ENCODE results near the gene SPATA19.

Gene SPATA19

GRCh38 chr11:133828871-133829270 lies 16.4 kb downstream of the SPATA19 start:
- Histone ChIP-seq H3K9me3 (ENCODE audit: control insufficient read depth, insufficient read depth, low read depth, low read length) (no peaks in the 10 kb centered on the region), H3K36me3 (ENCODE audit: control insufficient read depth in 2 of 2, insufficient read depth in 1 of 2, low read length in 2 of 2) (no peaks in the 10 kb centered on the region), H3K4me1 (ENCODE audit: control insufficient read depth, insufficient read depth, low read length) (no peaks in the 10 kb centered on the region), H3K27ac (ENCODE audit: extremely low read depth, low read depth, low read length) (no peak overlapping the region), H3K4me3 (ENCODE audit: low read depth, low read length) (no peak overlapping the region)
- ChIA-PET POLR2A (no interaction called here), CTCF (no interaction called here)
- TF ChIP-seq ZNF157 (tag by site-specific recombination; IDR thresholded peaks at IDR 0.05): no peak
- no peak for TF ChIP-seq BCL6B (tag by site-specific recombination; IDR thresholded peaks at IDR 0.05)
- TF ChIP-seq ZFHX2 (tag by site-specific recombination; conservative IDR thresholded peaks at IDR 0.05): no peak
- no peak for TF ChIP-seq ZBTB11 (tag by site-specific recombination; conservative IDR thresholded peaks at IDR 0.05; ENCODE audit: low read depth)
- no peak for TF ChIP-seq ZNF704 (tag by site-specific recombination; IDR thresholded peaks at IDR 0.05)
- no peak for TF ChIP-seq HOXA7 (CRISPR knock-in tag; IDR thresholded peaks at IDR 0.05; ENCODE audit: borderline replicate concordance)
- no peak for TF ChIP-seq ZNF555 (tag by site-specific recombination; conservative IDR thresholded peaks at IDR 0.05)
- TF ChIP-seq ZNF843 (tag by site-specific recombination; IDR thresholded peaks at IDR 0.05): no peak
- TF ChIP-seq ZNF776 (tag by site-specific recombination; IDR thresholded peaks at IDR 0.05; ENCODE audit: borderline replicate concordance): no peak
- no peak for TF ChIP-seq ZFP69B (tag by site-specific recombination; IDR thresholded peaks at IDR 0.05)
- TF ChIP-seq ZNF221 (tag by site-specific recombination; IDR thresholded peaks at IDR 0.05; ENCODE audit: borderline replicate concordance): no peak
- TF ChIP-seq ZNF121 (tag by site-specific recombination; IDR thresholded peaks at IDR 0.05): no peak
- TF ChIP-seq ZNF280C (tag by site-specific recombination; IDR thresholded peaks at IDR 0.05): no peak
- TF ChIP-seq ZNF621 (tag by site-specific recombination; IDR thresholded peaks at IDR 0.05): no peak
- no peak for TF ChIP-seq ZNF670 (tag by site-specific recombination; IDR thresholded peaks at IDR 0.05; ENCODE audit: low read depth)
- no peak for TF ChIP-seq ZNF549 (tag by site-specific recombination; IDR thresholded peaks at IDR 0.05)
- TF ChIP-seq GLIS2 (tag by site-specific recombination; IDR thresholded peaks at IDR 0.05): no peak
- no peak for TF ChIP-seq ZNF580 (tag by site-specific recombination; IDR thresholded peaks at IDR 0.05)

GRCh38 chr11:133827556-133827955 lies 17.8 kb downstream of the SPATA19 start:
- POLR2A ChIA-PET: no interaction called here
- Histone ChIP-seq H3K27ac (ENCODE audit: extremely low read depth, low read depth, low read length) (no peak overlapping the region), H3K4me1 (ENCODE audit: control insufficient read depth, insufficient read depth, low read length) (no peaks in the 10 kb centered on the region), H3K9me3 (ENCODE audit: control insufficient read depth, insufficient read depth, low read depth, low read length) (no peaks in the 10 kb centered on the region), H3K36me3 (ENCODE audit: control insufficient read depth in 2 of 2, insufficient read depth in 1 of 2, low read length in 2 of 2) (no peaks in the 10 kb centered on the region), H3K4me3 (ENCODE audit: low read depth, low read length) (no peak overlapping the region)
- CTCF ChIA-PET: interaction anchor here (0.6 to 1.2 kb wide), 3 partner anchors 13 to 693 kb away, joined by 3 read pairs; no protein-coding TSS in a partner anchor
- TF ChIP-seq ZNF530 (tag by site-specific recombination; IDR thresholded peaks at IDR 0.05; ENCODE audit: low read depth) (no peak), ZNF449 (tag by site-specific recombination; IDR thresholded peaks at IDR 0.05) (no peak), PRDM6 (tag by site-specific recombination; IDR thresholded peaks at IDR 0.05) (no peak), ZSCAN16 (tag by site-specific recombination; IDR thresholded peaks at IDR 0.05) (no peak), SCRT1 (tag by site-specific recombination; IDR thresholded peaks at IDR 0.05; ENCODE audit: borderline replicate concordance) (no peak), ZNF571 (tag by site-specific recombination; IDR thresholded peaks at IDR 0.05) (no peak), ZNF2 (tag by site-specific recombination; IDR thresholded peaks at IDR 0.05) (no peak)

All from HEK293 (cell line).